Raji (cell line): ENCODE results near the gene MID1.

Source experiments
- POLR2A ChIP-seq: IDR thresholded peaks from 2 replicates; pipeline ENCODE4 v1.6.1; 2011; ENCODE audit warnings: low read depth, low read length, control low read depth; ENCODE audit not compliant: insufficient read depth

MID1 gene

GRCh38 chrX:10502961-10503360 lies 117.4 kb downstream of the MID1 start:
- TF ChIP-seq POLR2A: no peak

- TF ChIP-seq POLR2A: no peak
These were observed 118.8 kb downstream of the MID1 start for GRCh38 chrX:10501611-10502010.

- no peak for TF ChIP-seq POLR2A
These were observed 123.9 kb downstream of the MID1 start for GRCh38 chrX:10496345-10496965.

GRCh38 chrX:10495677-10496076 lies 124.7 kb downstream of the MID1 start:
- TF ChIP-seq POLR2A: no peak

- no peak for TF ChIP-seq POLR2A
These were observed 128.1 kb downstream of the MID1 start for GRCh38 chrX:10492250-10492649.

- no peak for TF ChIP-seq POLR2A
These were observed 134.0 kb downstream of the MID1 start for GRCh38 chrX:10486373-10486772.

- no peak for TF ChIP-seq POLR2A
These were observed 135.1 kb downstream of the MID1 start for GRCh38 chrX:10485326-10485725.

- TF ChIP-seq POLR2A: no peak
These were observed 135.6 kb downstream of the MID1 start for GRCh38 chrX:10484683-10485247.

- TF ChIP-seq POLR2A: no peak
These were observed 137.1 kb downstream of the MID1 start for GRCh38 chrX:10483191-10483831.

- TF ChIP-seq POLR2A: no peak
These were observed 137.7 kb downstream of the MID1 start for GRCh38 chrX:10482708-10483107.

GRCh38 chrX:10482261-10482660 lies 138.1 kb downstream of the MID1 start:
- TF ChIP-seq POLR2A: no peak

- no peak for TF ChIP-seq POLR2A
These were observed 139.5 kb downstream of the MID1 start for GRCh38 chrX:10480861-10481260.

- no peak for TF ChIP-seq POLR2A
These were observed 140.9 kb downstream of the MID1 start for GRCh38 chrX:10479508-10479907.

GRCh38 chrX:10477525-10477924 lies 142.9 kb downstream of the MID1 start:
- TF ChIP-seq POLR2A: no peak

- TF ChIP-seq POLR2A: no peak
These were observed 145.3 kb downstream of the MID1 start for GRCh38 chrX:10474913-10475568.

- no peak for TF ChIP-seq POLR2A
These were observed 145.9 kb downstream of the MID1 start for GRCh38 chrX:10474510-10474909.

GRCh38 chrX:10471418-10471817 lies 149.0 kb downstream of the MID1 start:
- no peak for TF ChIP-seq POLR2A

GRCh38 chrX:10470009-10470408 lies 150.4 kb downstream of the MID1 start:
- TF ChIP-seq POLR2A: no peak
